ENCODE data around the gene ALG11. TPM values are rescaled to one million over a fixed set of nuclear protein-coding genes. Genes with fewer than 3 reads are reported as not detected.

ALG11 gene
- total RNA-seq, 3 donors from 2014 or later = 25.6 to 29.0 (median 28.1) TPM

DNA sequence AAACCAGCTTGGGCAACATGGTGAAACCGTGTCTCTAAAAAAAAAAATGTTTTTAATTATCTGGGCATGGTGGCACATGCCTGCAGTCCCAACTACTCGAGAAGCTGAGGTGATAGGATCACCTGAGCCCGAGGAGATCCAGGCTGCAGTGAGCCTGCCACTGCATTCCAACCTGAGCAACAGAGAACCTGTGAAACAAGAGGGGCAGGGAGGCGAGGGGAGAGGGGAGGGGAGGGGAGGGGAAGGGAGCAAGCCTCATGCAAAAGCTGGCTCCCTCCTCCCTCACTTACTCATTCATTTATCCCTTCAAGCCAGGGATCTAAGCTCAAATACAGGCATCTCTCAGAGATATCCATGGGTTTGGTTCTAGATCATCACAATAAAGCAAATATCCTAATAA, 9.8 kb upstream of the ALG11 start:
- H3K36me3 ChIP-seq = no peaks in the 10 kb centered on the region
- no peaks in the 10 kb centered on the region for H3K4me1 ChIP-seq
- intact Hi-C loops (cut with DNase I; ENCODE audit: low total_unique reads) = no loop called here
- H3K27me3 ChIP-seq = no peaks in the 10 kb centered on the region
- no peak for DNase-seq (ENCODE audit: low spot score in 2 of 2)
- no peak overlapping the region for H3K27ac ChIP-seq
- TF ChIP-seq POLR2AphosphoS5 (IDR thresholded peaks at IDR 0.05) (no peak), POLR2A (IDR thresholded peaks at IDR 0.05) (no peak)
- TF ChIP-seq, protein P1, sequence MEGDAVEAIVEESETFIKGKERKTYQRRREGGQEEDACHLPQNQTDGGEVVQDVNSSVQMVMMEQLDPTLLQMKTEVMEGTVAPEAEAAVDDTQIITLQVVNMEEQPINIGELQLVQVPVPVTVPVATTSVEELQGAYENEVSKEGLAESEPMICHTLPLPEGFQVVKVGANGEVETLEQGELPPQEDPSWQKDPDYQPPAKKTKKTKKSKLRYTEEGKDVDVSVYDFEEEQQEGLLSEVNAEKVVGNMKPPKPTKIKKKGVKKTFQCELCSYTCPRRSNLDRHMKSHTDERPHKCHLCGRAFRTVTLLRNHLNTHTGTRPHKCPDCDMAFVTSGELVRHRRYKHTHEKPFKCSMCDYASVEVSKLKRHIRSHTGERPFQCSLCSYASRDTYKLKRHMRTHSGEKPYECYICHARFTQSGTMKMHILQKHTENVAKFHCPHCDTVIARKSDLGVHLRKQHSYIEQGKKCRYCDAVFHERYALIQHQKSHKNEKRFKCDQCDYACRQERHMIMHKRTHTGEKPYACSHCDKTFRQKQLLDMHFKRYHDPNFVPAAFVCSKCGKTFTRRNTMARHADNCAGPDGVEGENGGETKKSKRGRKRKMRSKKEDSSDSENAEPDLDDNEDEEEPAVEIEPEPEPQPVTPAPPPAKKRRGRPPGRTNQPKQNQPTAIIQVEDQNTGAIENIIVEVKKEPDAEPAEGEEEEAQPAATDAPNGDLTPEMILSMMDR (IDR thresholded peaks at IDR 0.05) = no peak
- H3K4me3 ChIP-seq = no peak overlapping the region
- H3K9me3 ChIP-seq = no peaks in the 10 kb centered on the region

DNA sequence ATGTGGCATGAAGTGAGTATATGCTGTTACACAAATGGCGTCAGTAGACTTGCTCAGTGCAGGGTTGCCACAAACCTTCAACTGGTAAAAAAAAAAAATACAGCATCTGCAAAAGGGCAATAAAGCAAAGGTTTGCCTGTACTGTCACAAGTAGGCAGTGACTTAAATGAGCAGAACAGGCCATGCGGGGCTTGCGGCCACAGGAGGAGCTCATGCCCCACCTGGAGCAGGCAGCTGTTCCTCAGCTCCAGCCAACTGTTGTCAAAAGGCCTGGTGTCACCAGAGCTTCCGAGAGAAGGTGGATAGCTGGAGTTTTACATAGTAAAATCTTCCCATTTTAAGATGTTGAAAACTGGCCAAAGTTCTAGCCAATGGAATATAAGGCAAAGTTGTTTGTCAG, 8.7 kb upstream of the ALG11 start:
- TF ChIP-seq POLR2A (IDR thresholded peaks at IDR 0.05) = no peak
- TF ChIP-seq POLR2AphosphoS5 (IDR thresholded peaks at IDR 0.05) = no peak
- TF ChIP-seq, protein P1 (IDR thresholded peaks at IDR 0.05) = no peak
- no peak for DNase-seq (ENCODE audit: low spot score in 2 of 2)
- H3K4me1 ChIP-seq = no peaks in the 10 kb centered on the region
- no peak overlapping the region for H3K4me3 ChIP-seq
- H3K27me3 ChIP-seq = no peaks in the 10 kb centered on the region
- intact Hi-C loops (cut with DNase I; ENCODE audit: low total_unique reads) = no loop called here
- H3K36me3 ChIP-seq = no peaks in the 10 kb centered on the region
- no peak overlapping the region for H3K27ac ChIP-seq
- H3K9me3 ChIP-seq = no peaks in the 10 kb centered on the region

DNA sequence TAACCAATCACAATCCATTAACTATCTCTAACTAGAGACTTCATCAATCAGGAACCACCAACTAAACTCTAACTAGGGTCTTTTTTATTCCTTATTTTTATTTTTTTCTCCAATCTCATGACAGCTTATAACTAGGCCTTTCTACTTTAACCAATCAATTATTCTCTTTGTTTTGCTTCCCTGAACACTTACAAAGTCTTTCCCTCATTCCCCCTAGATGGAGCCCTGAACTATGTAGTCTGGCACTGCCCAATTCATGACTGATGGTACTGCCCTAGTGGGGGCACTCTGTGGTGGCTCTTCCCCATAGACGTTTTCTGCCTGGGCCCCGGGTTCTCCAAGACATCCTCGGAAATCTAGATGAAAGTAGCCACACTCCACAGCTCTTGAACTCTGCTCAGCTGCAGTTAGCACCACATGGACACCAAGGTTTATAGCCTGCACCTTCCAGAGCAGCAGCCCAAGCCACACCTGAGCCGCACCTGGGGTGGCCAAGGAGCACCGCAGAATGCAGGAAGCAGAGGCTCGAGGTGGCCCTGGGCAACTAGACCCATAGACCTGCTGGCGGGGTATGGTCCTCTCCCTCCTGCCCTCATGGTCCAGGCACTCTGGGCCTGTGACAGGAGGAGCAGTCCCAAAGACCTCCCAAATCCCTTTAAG, 7.6 kb upstream of the ALG11 start:
- no peak for DNase-seq (ENCODE audit: low spot score in 2 of 2)
- H3K9me3 ChIP-seq = no peaks in the 10 kb centered on the region
- H3K4me3 ChIP-seq = no peak overlapping the region
- intact Hi-C loops (cut with DNase I; ENCODE audit: low total_unique reads) = no loop called here
- TF ChIP-seq POLR2A (IDR thresholded peaks at IDR 0.05) = no peak
- H3K27ac ChIP-seq = no peak overlapping the region
- no peaks in the 10 kb centered on the region for H3K27me3 ChIP-seq
- no peaks in the 10 kb centered on the region for H3K4me1 ChIP-seq
- H3K36me3 ChIP-seq = no peaks in the 10 kb centered on the region

DNA sequence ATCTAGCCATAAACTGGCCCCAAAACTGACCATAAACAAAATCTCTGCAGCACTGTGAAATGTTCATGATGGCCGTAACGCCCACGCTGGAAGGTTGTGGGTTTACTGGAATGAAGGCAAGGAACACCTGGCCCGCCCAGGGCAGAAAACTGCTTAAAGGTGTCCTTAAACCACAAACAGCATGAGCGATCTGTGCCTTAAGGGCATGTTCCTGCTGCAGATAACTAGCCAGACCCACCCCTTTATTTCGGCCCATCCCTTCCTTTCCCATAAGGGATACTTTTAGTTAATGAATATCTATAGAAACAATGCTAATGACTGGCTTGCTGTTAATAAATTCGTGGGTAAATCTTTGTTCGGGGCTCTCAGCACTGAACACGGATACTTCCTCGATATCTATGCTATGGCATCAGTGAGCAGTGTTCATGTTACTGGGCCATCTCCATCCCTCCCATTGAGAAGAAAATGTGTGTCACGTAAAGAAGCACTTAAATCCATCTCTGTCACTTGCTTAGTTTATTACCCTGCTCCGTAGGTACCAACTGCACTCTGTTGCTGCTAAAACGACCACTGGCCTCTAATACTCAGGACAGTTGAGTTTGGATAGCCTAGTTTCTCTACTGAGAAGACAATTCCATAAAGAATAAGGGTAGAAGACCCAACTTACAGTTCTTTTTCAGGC, 6.2 kb upstream of the ALG11 start:
- H3K4me1 ChIP-seq = no peaks in the 10 kb centered on the region
- H3K4me3 ChIP-seq = no peak overlapping the region
- H3K27ac ChIP-seq = no peak overlapping the region
- no peaks in the 10 kb centered on the region for H3K36me3 ChIP-seq
- TF ChIP-seq POLR2A (IDR thresholded peaks at IDR 0.05) (no peak), POLR2AphosphoS5 (IDR thresholded peaks at IDR 0.05) (no peak)
- TF ChIP-seq, protein P1 (IDR thresholded peaks at IDR 0.05) = no peak
- H3K9me3 ChIP-seq = no peaks in the 10 kb centered on the region
- intact Hi-C loops (cut with DNase I; ENCODE audit: low total_unique reads) = no loop called here
- no peaks in the 10 kb centered on the region for H3K27me3 ChIP-seq
- no peak for DNase-seq (ENCODE audit: low spot score in 2 of 2)

DNA sequence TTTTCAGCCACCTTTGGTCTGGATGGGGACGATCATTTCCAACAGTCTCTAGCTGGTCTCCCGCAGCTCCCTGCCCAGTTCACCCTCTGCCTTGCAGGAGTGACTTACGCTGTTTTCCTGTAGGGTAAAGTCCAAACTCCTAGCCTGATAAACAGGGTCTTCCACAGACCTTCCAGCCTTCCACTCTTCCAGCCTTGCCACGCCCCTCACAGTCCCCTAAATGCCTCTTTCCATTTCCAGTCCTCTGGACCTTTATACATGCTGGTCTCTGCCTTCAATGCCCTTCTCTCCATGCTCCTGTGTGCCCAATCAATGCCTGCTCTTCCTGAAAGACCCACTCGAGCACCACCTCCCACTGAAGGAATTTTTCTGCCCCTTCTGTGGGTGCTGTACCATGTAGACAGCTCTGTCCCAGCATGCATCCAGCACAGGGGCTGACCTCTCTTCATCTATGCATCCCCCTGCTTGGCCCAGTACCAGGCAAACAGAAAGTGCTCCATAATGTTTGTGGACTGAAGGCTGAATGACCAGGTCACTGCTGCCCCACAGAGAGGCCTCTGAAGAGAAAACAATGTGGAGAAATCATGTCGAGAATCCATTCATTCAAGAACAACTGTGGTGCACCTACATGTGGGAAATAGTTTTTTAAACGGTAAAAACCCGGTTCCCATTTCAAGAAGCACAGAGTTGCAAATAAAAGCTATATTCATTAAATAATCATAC, 5.5 kb upstream of the ALG11 start:
- no peaks in the 10 kb centered on the region for H3K9me3 ChIP-seq
- no peak overlapping the region for H3K4me3 ChIP-seq
- no peak overlapping the region for H3K27ac ChIP-seq
- H3K27me3 ChIP-seq = no peaks in the 10 kb centered on the region
- H3K4me1 ChIP-seq = no peaks in the 10 kb centered on the region
- DNase-seq (ENCODE audit: low spot score in 2 of 2) = no peak
- no peak for TF ChIP-seq POLR2AphosphoS5 (IDR thresholded peaks at IDR 0.05)
- TF ChIP-seq POLR2A (IDR thresholded peaks at IDR 0.05) = no peak
- intact Hi-C loops (cut with DNase I; ENCODE audit: low total_unique reads) = no loop called here
- no peaks in the 10 kb centered on the region for H3K36me3 ChIP-seq

DNA sequence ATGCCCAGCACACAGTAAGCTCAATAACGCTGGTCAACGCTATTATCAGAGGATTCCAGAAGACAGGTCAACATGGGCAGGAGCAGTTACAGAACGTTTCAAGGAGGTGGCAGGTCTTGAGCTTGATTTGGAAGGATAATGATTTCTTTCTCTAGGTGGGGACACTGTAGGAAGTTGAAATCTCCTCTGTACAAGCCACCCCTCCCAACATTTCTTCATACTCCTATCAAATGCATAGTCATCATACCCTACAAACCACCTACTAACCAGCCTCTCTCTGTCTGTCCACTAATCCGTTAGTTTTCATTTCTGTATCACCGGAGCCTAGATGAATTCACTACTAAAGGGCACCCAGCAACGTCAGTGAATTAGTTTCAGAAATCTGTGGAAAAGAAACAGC, 2.3 kb upstream of the ALG11 start:
- Histone ChIP-seq H3K4me3 (no peak overlapping the region), H3K4me1 (no peaks in the 10 kb centered on the region), H3K27me3 (no peaks in the 10 kb centered on the region), H3K27ac (no peak overlapping the region), H3K9me3 (no peaks in the 10 kb centered on the region), H3K36me3 (no peaks in the 10 kb centered on the region)
- no peak for DNase-seq (ENCODE audit: low spot score in 2 of 2)
- intact Hi-C loops (cut with DNase I; ENCODE audit: low total_unique reads) = no loop called here
- TF ChIP-seq, protein P1 (IDR thresholded peaks at IDR 0.05) = no peak
- TF ChIP-seq POLR2AphosphoS5 (IDR thresholded peaks at IDR 0.05) = no peak
- TF ChIP-seq POLR2A (IDR thresholded peaks at IDR 0.05) = no peak

Measured in breast epithelium (tissue), 4 donors.